Ishikawa (cell line): ENCODE results near the gene PLRG1.

Experiments used
- EGR1 ChIP-seq: IDR thresholded peaks from 2 replicates; pipeline ENCODE4 v1.6.1; 2012
- EP300 ChIP-seq: IDR thresholded peaks from 2 replicates; pipeline ENCODE4 v1.6.1; 2012; ENCODE audit warnings: borderline replicate concordance
- FOXM1 ChIP-seq: IDR thresholded peaks from 2 replicates; pipeline ENCODE4 v1.6.1; 2012; ENCODE audit warnings: low read depth, borderline replicate concordance
- REST ChIP-seq: IDR thresholded peaks from 2 replicates; pipeline ENCODE4 v1.6.1; 2012; ENCODE audit warnings: low read depth, mild to moderate bottlenecking
- TAF1 ChIP-seq: IDR thresholded peaks from 2 replicates; pipeline ENCODE4 v1.6.1; 2012; ENCODE audit warnings: low read depth, mild to moderate bottlenecking
- USF1 ChIP-seq: IDR thresholded peaks from 2 replicates; pipeline ENCODE4 v1.6.1; 2012
- YY1 ChIP-seq: IDR thresholded peaks from 2 replicates; pipeline ENCODE4 v1.6.1; 2012; ENCODE audit warnings: low read depth
- ZBTB7A ChIP-seq: IDR thresholded peaks from 2 replicates; pipeline ENCODE4 v1.6.1; 2012; ENCODE audit warnings: low read depth

- TF ChIP-seq YY1: no peak
- no peak for TF ChIP-seq EP300
- TF ChIP-seq TAF1: no peak
- TF ChIP-seq REST: no peak
- no peak for TF ChIP-seq EGR1
- TF ChIP-seq USF1: no peak
- TF ChIP-seq FOXM1: no peak
- TF ChIP-seq ZBTB7A: no peak
Observed at GRCh38 chr4:154583677-154584076, 33.5 kb upstream of the PLRG1 start.
